Fibroblast of peridontal ligament (primary cell): Measurements from ENCODE around the gene KIF15.

Experiments used
- DNase-seq: peaks from one replicate; pipeline ENCODE4 v3.0.0-alpha.2; 2010; ENCODE audit errors: extremely low read depth

Gene KIF15

DNA sequence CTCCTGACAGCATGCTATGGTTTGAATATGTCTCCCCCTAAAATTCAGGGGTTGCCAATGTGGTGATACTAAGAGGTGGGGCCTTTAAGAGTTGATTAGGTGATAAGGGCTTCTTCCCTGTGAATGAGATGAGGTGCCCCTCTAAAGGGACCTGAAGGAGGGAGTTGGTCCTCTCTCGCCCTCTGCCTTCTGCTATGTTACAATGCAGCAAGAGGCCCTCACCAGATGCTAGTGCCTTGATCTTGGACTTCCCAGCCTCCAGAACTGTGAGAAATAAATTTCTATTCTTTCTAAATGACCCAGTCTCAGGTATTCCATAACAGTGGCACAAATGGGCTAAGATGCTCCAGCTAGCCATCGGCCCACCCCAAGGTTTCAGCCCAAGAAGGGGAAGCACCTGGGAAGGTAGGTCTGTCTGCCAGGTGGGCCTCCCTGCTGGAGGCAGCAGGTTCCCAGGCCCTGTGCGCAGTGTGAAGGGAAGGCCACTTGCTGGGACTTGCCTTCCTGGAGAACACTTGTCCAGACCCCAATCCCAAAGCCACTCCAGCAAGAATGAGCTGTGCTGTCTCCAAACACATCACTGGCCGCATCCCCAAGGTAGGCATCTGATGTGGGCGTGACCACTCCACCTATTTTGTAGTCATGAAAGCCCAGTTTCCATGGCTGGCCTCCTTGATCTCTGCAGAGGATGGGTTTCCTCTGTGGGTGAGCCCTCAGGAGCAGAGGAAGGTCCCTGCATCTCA, 121.8 kb downstream of the KIF15 start:
- DNase-seq, result no peak

DNA sequence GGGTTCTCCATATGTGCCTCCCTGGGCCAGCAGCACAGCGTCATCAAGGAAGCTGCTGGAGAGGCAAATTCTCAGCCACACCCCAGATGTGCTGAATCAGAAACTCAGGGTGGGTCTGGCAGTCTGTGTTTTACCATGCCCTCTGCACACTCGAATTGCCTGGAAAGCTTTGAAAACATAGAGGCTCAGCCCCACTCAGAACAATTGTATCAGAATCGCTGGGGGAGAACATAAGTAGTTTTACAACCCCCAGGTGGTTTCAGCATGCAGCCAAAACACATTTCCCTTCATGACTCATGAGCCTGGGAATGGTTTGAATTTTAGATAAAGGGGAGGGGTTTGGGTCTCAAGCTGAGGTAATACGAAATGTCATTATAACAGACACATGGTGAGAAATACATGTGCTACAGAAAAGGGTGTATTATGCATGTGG, 122.4 kb downstream of the KIF15 start:
- peak; percentile 93 for DNase-seq

DNA sequence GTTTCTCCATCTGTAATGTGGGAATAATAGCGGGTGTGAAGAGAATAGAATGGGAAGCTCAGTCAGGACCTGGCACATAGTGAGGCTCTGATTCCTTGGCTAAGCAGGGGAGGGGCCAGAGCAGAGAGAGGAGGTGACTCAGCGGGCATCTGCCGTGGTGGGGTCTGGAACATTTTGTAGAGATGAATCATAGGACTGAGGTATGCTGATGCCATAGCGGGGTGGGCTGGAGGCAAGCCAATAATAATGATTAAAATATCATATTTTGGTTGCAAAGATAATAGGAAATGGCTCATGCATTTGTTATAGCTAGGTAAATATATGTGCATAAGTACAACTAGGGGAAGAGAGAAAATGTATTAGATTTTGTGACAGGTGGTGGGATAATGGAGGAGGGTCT, 124.0 kb downstream of the KIF15 start:
- DNase-seq, result peak; percentile 89

DNA sequence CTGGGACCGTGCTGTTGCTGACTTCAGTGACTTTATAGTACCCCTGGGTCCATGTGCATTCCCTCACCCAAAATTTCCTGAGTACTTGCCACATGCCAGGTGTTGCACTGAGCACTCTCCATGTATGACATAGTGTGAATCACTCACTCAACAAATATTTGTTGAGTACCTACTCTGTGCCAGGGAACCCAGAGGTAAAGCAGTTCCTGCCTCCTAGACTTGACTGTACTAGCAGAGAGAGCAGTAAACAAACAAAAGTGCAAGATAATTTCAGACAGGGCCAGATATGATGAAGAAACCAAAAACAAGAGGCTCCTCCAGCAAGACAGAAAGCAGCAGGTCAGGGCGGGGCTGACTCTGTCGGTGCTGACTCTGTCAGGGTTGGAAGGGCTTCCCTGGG, 125.0 kb downstream of the KIF15 start:
- no peak for DNase-seq

DNA sequence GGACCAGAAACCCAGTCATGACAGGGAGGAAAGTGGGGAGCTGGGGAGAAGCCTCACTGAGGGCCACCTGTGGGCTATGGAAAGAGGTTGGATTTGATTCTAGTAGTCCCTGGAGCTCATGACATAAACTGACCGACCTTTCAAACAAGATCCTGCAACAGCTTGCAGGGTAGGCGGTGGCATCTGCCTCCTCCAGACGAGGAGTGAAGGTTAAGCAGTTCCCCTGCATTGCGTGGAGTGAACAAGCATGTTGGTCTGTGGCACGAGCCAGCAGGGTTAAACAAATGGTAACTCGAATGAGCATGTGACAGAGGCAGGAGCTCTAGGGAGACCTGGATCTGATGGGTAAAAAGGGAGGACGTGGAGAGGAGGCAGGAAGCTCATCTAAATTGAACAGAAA, 125.5 kb downstream of the KIF15 start:
- DNase-seq, result no peak

DNA sequence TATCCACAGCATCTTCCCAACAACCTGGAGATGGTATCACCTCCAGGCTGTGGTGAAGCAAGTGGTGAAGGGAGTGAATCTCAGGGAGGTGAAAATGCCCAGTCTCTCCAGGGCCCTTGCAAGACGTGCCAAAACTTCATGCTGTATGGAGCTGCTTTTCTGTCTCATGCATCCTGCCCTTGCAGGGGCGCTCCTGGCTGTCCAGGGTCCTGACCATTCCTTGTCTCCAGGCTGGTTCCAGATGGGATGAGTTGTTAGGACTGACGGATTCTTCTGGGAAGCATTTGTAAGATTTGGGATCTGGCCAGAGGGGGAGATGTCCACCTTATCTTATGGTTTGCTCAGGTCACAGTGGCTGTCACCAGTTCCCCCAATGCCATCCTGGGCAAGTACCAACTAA, 128.7 kb downstream of the KIF15 start:
- no peak for DNase-seq

DNA sequence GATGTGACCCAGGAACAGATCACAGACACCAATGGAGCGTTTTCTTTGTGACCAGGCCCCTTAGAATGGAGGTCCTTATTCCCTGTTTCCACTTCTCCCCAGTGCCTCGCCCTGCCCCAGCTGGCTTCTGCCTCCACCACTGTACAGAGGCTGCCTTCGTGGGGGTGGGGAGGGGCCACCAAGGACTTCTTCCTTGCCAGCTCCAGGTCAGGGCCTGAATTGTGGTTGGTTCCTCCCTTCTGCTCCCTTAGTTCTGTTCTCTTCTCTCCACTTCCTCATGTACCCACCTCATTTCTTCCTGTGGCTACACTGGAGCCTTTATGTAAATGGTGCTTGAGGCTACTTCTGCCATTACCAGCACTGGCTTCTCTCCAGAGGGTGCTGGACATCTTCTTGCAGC, 129.3 kb downstream of the KIF15 start:
- DNase-seq, result no peak

DNA sequence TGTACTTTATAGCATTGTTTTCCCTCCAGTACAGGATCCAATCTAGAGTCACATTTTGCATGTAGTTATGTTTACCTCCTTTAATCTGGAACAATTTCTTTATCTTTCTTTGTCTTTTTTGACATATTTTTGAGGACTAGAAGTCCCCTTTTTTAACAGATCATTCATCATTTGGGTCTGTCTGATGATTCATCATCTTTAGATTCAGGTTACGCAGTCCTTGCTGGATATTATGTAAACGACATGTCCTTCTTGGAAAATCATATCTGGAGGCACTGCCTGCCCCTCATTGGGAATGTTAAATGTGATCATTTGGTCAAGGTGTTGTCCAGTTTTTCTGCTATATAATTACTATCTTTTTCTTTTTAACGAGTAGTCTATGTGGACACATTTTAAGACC, 131.1 kb downstream of the KIF15 start:
- peak; percentile 38 for DNase-seq

DNA sequence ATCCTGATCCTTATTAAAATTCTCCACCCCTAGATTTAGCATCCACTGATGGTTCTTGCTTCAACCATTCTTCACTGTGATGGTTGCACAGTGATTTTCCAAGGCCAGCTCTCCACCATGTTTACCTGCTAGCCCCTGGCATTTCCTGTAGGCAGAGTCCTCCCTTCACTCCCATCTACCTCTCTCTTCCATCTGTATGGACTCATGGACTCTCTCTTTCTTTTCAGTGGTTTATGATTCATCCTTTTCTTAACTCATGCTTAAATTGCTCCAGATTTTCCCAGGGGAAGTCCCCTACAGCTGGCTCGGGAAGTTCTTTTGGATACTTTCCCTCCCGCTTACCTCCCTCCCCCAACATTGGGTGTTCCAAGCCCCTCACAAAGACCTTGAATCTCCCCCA, 131.5 kb downstream of the KIF15 start:
- DNase-seq, result peak; percentile 79

DNA sequence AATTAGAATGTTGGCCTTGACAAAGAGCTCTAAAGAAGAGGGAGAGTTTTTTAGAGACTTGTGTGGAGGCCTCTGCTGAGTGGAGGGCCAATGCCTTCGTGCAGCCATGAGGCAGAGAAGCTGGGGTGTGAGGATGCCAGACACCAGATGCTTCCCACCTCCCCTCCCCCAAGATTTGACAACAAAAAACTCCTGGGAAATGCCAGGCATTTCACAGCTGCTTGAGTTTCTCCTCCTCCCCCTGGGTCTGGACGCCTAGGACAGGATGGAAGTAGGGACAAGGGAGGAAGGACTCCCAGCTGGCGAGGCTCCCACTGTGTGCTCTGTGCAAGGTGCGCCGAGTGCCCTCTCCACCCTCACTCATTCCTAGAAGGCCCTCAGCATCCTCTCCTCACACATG, 132.9 kb downstream of the KIF15 start:
- DNase-seq, result no peak

DNA sequence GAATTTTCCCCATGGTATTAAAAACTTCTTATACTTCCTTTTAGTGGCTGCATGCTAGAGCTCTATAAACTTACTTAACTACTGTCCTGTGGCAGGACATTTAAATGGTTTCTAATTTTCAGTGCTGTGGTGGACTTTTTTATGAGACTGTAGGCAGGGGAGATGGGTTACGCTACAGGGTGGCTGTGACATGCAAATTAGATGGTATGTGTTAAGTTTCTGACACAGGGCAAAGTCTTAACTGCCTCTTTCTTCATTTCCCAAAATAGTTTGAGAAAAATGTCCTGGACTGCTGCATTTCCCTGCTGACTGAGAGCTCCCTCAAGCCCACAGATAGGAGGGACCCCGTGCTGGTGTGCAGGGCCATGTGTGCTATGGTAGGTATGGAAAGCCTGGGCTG, 134.8 kb downstream of the KIF15 start:
- DNase-seq, result no peak

DNA sequence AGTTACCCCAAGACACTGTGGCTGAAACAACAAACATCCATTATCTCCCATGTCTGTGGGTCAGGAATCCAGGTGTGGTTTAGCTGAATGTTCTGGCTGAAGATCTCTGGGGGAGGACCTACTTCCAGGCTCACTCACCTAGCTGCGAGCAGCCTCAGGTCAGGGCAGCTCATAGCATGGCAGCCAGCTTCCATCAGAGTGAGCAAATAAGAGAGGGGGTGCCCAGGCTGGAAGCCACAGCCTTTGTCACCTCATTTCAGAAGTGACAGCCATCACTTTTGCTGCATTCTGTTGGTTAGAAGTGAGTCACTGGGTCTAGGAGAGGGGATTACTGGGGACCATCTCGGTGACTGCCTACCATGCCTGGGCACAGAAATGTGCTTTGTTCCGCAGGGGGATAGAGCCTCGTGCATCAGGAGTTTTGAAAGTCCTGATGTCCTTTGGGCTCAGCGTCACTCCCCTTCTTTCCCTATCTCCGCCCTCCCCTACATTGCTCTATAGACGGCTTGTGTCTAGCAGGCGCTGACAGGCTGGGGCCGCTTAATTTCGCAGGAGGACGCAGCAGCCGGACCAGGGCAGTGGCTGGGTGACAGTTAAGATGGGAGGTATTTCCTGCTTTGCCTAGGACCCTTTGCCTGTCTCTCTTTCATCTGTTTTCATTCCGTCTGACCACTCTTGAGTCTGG, 138.2 kb downstream of the KIF15 start:
- DNase-seq, result no peak

DNA sequence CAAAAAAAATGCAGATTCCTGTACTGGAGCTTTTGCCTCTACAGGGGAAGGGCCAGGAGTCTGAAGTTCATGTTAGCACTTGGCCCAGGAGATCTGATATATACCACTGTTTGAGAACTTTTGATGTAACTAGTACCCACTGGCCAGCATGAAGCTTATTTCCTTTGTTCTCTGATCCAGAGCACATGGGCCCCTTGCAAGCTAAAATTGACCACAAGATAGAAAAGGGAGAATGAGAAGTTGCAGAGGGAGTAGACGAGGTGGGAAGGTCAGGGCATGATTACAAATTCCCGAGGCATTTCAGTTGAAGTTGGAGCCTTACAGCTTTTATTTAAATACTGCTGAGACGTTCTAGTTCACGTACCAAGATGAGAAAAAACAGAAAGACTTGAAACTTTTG, 141.0 kb downstream of the KIF15 start:
- no peak for DNase-seq
